ENCODE measurements around the gene ST7. TPM values are rescaled to one million over a fixed set of nuclear protein-coding genes. Genes with fewer than 3 reads are reported as not detected.

The ST7 gene
- total RNA-seq, 1 experiment from 2014 or later = 12.9 TPM

- no peak overlapping the region; a peak in 1 of 7 replicates for H3K27ac Mint-ChIP-seq
- no peak overlapping the region for H3K27ac ChIP-seq (ENCODE audit: insufficient read length, low read depth, low read length)
- no peaks in the 10 kb centered on the region for H3K27me3 ChIP-seq (ENCODE audit: insufficient read depth, low read length)
Measured at GRCh38 chr7:117218700-117219099, 265.4 kb downstream of the ST7 start.

More at GRCh38 chr7:117218700-117219099, 265.4 kb downstream of the ST7 start:
- H3K23me2 ChIP-seq (ENCODE audit: insufficient read length, low read depth, low read length, poor library complexity, severe bottlenecking) = no peaks in the 10 kb centered on the region
- H4K8ac ChIP-seq (replicated peaks; ENCODE audit: insufficient read length, low read depth, low read length) = no peak overlapping the region
- H3K79me2 ChIP-seq (ENCODE audit: insufficient read depth, low read length) = no peaks in the 10 kb centered on the region
- no peak overlapping the region for H2BK5ac ChIP-seq (ENCODE audit: insufficient read length, low read length)
- H3T11ph ChIP-seq (ENCODE audit: low read length) = no peak overlapping the region
- H3K9ac ChIP-seq (ENCODE audit: extremely low read depth, insufficient read length, low read length) = no peak overlapping the region
- no peaks in the 10 kb centered on the region for H3K27me3 Mint-ChIP-seq (ENCODE audit: low read depth)
- no peaks in the 10 kb centered on the region for H3K9me3 Mint-ChIP-seq
- H3K36me3 Mint-ChIP-seq (ENCODE audit: insufficient read depth in 1 of 3, low read depth in 3 of 3) = peaks cover 0 to 4% (median 0%) of the 10 kb centered on the region in 3 experiments; a peak in 2 of 7 replicates
- H3K9me3 ChIP-seq (ENCODE audit: control insufficient read depth, low read depth, low read length) = no peaks in the 10 kb centered on the region
- H2AFZ ChIP-seq (ENCODE audit: low read length) = no peak overlapping the region
- no peak overlapping the region for H3K56ac ChIP-seq (ENCODE audit: insufficient read length, low read depth, low read length)
- no peak overlapping the region for H3K4ac ChIP-seq (ENCODE audit: low read depth, low read length)
- H4K5ac ChIP-seq (ENCODE audit: insufficient read length, low read depth, low read length) = no peak overlapping the region
- no peaks in the 10 kb centered on the region for H4K20me1 ChIP-seq (ENCODE audit: control insufficient read depth, insufficient read depth, insufficient read length)
- no peaks in the 10 kb centered on the region for H3K4me1 ChIP-seq (ENCODE audit: insufficient read depth, low read length)
- no peak overlapping the region for H2BK20ac ChIP-seq (ENCODE audit: low read depth, low read length, poor library complexity, severe bottlenecking)
- no peak overlapping the region for H2BK120ac ChIP-seq (ENCODE audit: low read depth, low read length, poor library complexity, severe bottlenecking)
- H3K18ac ChIP-seq (ENCODE audit: insufficient read length, low read depth, low read length) = no peak overlapping the region
- no peak for DNase-seq
- H2AK5ac ChIP-seq (ENCODE audit: insufficient read length, low read length) = no peak overlapping the region
- no peaks in the 10 kb centered on the region for H3K4me1 Mint-ChIP-seq
- H3K4me3 Mint-ChIP-seq = no peak overlapping the region
- H3K79me1 ChIP-seq (ENCODE audit: insufficient read depth, low read depth, low read length, poor library complexity, severe bottlenecking) = no peaks in the 10 kb centered on the region
- TF ChIP-seq CTCF (conservative IDR thresholded peaks at IDR 0.05) = no peak
- H2BK12ac ChIP-seq (ENCODE audit: insufficient read length, low read depth, low read length) = no peak overlapping the region
- H3K14ac ChIP-seq (ENCODE audit: insufficient read depth, low read length) = no peak overlapping the region
- no peak overlapping the region for H3K23ac ChIP-seq (ENCODE audit: insufficient read length, low read depth, low read length)
- no peak overlapping the region for H4K91ac ChIP-seq (ENCODE audit: insufficient read length, low read depth, low read length)
- H2BK15ac ChIP-seq (ENCODE audit: low read depth, low read length) = no peak overlapping the region
- H3K4me2 ChIP-seq (ENCODE audit: insufficient read depth, insufficient read length, low read length) = no peak overlapping the region
- WGBS (ENCODE audit: extremely low coverage, insufficient read length, low lambda C conversion rate) = no CpG with 5 or more reads among the region's 4 CpGs
